ENCODE data around the gene PEX10.

GRCh38 chr1:2428490-2428889, 16.1 kb upstream of the PEX10 start:
- no peak for TF ChIP-seq MAX (IDR thresholded peaks at IDR 0.05; ENCODE audit: low read depth, low read length)
- TF ChIP-seq KDM1A (IDR thresholded peaks at IDR 0.05; ENCODE audit: borderline replicate concordance), result no peak
- no peak for TF ChIP-seq RAD51 (IDR thresholded peaks at IDR 0.05)
- no peak for TF ChIP-seq RAD21 (IDR thresholded peaks at IDR 0.05; ENCODE audit: insufficient read depth, low read depth, low read length)
- no peak for TF ChIP-seq USF2 (IDR thresholded peaks at IDR 0.05; ENCODE audit: borderline replicate concordance, low read depth, low read length)
- TF ChIP-seq, protein P1, sequence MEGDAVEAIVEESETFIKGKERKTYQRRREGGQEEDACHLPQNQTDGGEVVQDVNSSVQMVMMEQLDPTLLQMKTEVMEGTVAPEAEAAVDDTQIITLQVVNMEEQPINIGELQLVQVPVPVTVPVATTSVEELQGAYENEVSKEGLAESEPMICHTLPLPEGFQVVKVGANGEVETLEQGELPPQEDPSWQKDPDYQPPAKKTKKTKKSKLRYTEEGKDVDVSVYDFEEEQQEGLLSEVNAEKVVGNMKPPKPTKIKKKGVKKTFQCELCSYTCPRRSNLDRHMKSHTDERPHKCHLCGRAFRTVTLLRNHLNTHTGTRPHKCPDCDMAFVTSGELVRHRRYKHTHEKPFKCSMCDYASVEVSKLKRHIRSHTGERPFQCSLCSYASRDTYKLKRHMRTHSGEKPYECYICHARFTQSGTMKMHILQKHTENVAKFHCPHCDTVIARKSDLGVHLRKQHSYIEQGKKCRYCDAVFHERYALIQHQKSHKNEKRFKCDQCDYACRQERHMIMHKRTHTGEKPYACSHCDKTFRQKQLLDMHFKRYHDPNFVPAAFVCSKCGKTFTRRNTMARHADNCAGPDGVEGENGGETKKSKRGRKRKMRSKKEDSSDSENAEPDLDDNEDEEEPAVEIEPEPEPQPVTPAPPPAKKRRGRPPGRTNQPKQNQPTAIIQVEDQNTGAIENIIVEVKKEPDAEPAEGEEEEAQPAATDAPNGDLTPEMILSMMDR (IDR thresholded peaks at IDR 0.05 in 2 of 3, conservative IDR thresholded peaks at IDR 0.05 in 1 of 3; ENCODE audit: control insufficient read depth in 2 of 3, extremely low read depth in 1 of 3, insufficient read depth in 1 of 3, low read depth in 3 of 3, low read length in 3 of 3), result no peak
- TF ChIP-seq TAF1 (IDR thresholded peaks at IDR 0.05; ENCODE audit: borderline replicate concordance, low read depth, low read length), result no peak
- no peak for TF ChIP-seq LARP7 (IDR thresholded peaks at IDR 0.05)
- TF ChIP-seq SIN3A (IDR thresholded peaks at IDR 0.05; ENCODE audit: low read depth, low read length), result no peak
- TF ChIP-seq HDAC6 (IDR thresholded peaks at IDR 0.05; ENCODE audit: unreplicated experiment), result no peak
